Astrocyte (in vitro differentiated cells and primary cell): ENCODE data around the gene NR2C2.

ENCODE experiments used
- CTCF ChIP-seq: IDR thresholded peaks from 2 replicates; pipeline ENCODE4 v1.5.1; 2011; ENCODE audit warnings: low read depth, mild to moderate bottlenecking, inconsistent platforms, low read length, moderate library complexity; ENCODE audit not compliant: insufficient read depth
- EZH2 ChIP-seq: IDR thresholded peaks from 2 replicates; pipeline ENCODE4 v1.6.1; 2012; ENCODE audit warnings: mild to moderate bottlenecking, low read length, inconsistent platforms; ENCODE audit not compliant: insufficient read depth

- no peak for TF ChIP-seq CTCF
- TF ChIP-seq EZH2: no peak
These were observed 44.6 kb downstream of the NR2C2 start for GRCh38 chr3:14991818-14992612.
